ENCODE measurements around the gene MS4A8.

DNA sequence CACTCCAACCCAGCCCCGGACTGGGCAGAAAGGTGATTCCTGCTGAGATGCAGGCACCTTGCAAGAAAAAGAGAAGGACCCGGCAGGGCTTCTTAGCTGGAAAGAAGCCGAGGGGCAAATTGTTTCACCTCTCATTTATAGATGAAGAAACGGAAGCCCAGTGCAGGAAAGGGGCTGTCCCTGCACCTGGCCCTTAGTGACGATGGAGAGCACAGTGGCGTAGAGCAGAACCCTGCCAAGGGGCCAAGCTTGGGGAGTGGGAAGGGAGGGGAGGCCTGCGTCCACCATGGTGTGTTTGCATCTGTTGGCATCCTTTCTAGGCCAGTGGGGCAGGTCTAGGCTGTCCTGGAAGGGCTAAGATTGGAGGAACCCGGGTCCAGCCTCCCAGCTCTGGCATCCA is 49.4 kb downstream of the MS4A8 start:
- TF ChIP-seq CTCF (IDR thresholded peaks at IDR 0.05; ENCODE audit: low read depth, low read length, poor library complexity, severe bottlenecking) (no peak), EZH2phosphoT487 (IDR thresholded peaks at IDR 0.05; ENCODE audit: borderline replicate concordance, low read length) (no peak)

All from DOHH2 (cell line).